Left ventricle myocardium inferior (tissue), 1 donor: Measurements from ENCODE around the gene FAM131C. TPM values are rescaled to one million over a fixed set of nuclear protein-coding genes. Genes with fewer than 3 reads are reported as not detected.

Experiments
- DNase-seq: peaks from one replicate; pipeline ENCODE4 v3.0.0-alpha.2; 2020
- H3K27ac ChIP-seq: fragments of 200-600 bp; replicated peaks from 2 replicates; pipeline ENCODE4 v1.8.0; 2021
- H3K27me3 ChIP-seq: fragments of 200-600 bp; 2 replicates; pipeline ENCODE4 v1.8.0; 2021; ENCODE audit warnings: low read depth
- H3K36me3 ChIP-seq: fragments of 200-600 bp; 2 replicates; pipeline ENCODE4 v1.8.0; 2021
- H3K4me1 ChIP-seq: fragments of 200-600 bp; 2 replicates; pipeline ENCODE4 v1.8.0; 2021
- H3K4me3 ChIP-seq: fragments of 200-600 bp; 2 replicates; pipeline ENCODE4 v1.8.0; 2021; ENCODE audit warnings: mild to moderate bottlenecking, moderate library complexity
- H3K9me3 ChIP-seq: fragments of 200-600 bp; replicated peaks from 2 replicates; pipeline ENCODE4 v1.8.0; 2021
- CTCF ChIP-seq: fragments of 200-600 bp; IDR thresholded peaks from 2 replicates; pipeline ENCODE4 v1.8.0; 2021; ENCODE audit warnings: antibody characterized with exemption, mild to moderate bottlenecking, borderline replicate concordance
- intact Hi-C: fragments of 100-400 bp; cut with micrococcal nuclease; formaldehyde crosslinking; loops from one replicate; pipeline ENCODE4 v1.11.0; 2022
- total RNA-seq: library from RNA; stranded (reverse); fragmentation: NEBNext Ultra II Directional; extraction: Animal tissue kit (Norgen Biotek cat#: 25700); gene quantifications from one replicate; pipeline ENCODE4 v1.2.1, GENCODE V29; 2021
- donor health status: DM: no; HTN: yes; CAD: no; lungs with severe emphysema.

FAM131C gene
- total RNA-seq, 1 donor from 2014 or later = 5.4 TPM

DNA sequence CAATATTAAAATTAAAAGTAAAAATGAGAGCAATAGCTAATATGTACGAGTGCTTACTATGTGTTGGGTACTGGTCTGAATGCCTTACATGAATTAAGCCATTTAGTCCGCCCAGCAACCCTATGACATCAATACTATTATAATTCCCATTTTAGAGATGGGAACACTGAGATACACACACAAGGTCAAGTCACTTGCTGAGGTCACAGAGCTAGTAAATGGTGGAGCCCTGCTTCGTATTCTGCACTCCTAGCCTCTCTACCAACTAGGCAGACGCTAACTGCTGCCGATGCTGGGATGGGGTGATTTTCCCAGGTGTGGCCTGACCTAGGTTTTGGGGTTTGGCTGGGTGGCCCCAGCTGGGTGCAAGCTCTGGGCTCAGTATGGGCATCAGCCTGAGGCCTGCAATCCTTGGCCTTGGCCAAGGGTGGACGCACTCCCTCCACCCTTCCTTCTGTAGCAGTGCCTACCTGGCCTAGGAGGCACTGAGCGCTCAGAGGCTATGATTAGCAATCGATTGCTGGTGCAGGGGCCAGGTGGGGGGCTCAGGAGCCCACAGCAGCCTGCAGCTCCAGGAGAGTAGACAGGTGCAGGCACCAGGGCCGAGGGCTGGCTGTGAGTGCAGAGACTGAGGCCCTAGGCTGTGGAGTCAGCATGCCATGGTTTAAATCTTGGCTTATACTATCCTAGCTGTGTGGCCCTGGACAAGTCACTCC, 2.7 kb downstream of the FAM131C start:
- Histone ChIP-seq H3K4me1 (peaks cover 55% of the 10 kb centered on the region), H3K27ac (no peak overlapping the region), H3K9me3 (no peaks in the 10 kb centered on the region), H3K4me3 (no peak overlapping the region), H3K36me3 (no peaks in the 10 kb centered on the region), H3K27me3 (peaks cover 16% of the 10 kb centered on the region)
- TF ChIP-seq CTCF = no peak
- DNase-seq = no peak
- intact Hi-C loops = no loop called here

- DNase-seq = peak; percentile 65
- Histone ChIP-seq H3K36me3 (no peaks in the 10 kb centered on the region), H3K27ac (peak overlapping the region; percentile 65), H3K27me3 (peaks cover 12% of the 10 kb centered on the region), H3K4me1 (peaks cover 41% of the 10 kb centered on the region), H3K4me3 (no peak overlapping the region), H3K9me3 (no peaks in the 10 kb centered on the region)
- no peak for TF ChIP-seq CTCF
- intact Hi-C loops = no loop called here
Observed at GRCh38 chr1:16068356-16069270, 4.8 kb downstream of the FAM131C start.

DNA sequence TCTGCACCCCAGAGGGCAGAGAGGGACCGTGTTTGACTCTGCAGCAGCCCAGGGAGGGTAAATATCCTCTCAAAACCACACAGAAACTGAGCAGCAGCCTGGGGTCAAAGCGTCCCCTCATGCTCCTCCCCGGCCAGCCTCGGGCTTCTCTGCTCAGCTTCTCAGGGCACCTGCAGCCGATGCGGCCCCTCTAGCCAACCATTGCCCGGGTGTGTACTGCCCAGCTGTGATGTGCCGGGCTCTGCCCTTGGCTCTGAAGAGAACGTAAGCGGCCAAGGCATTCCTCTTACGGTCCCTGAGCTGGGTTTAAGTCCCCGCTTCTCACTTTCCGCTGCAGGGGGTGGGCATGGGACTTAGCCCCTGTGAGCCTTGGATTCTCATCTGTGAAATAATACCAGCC, 5.5 kb downstream of the FAM131C start:
- TF ChIP-seq CTCF = no peak
- Histone ChIP-seq H3K4me1 (peaks cover 37% of the 10 kb centered on the region), H3K27me3 (peaks cover 7% of the 10 kb centered on the region), H3K27ac (peak overlapping the region; percentile 65), H3K4me3 (no peak overlapping the region), H3K9me3 (no peaks in the 10 kb centered on the region), H3K36me3 (no peaks in the 10 kb centered on the region)
- intact Hi-C loops = no loop called here
- DNase-seq = no peak

- Histone ChIP-seq H3K9me3 (no peaks in the 10 kb centered on the region), H3K27ac (peak overlapping the region; percentile 65), H3K27me3 (peaks cover under 1% of the 10 kb centered on the region), H3K4me3 (no peak overlapping the region), H3K36me3 (no peaks in the 10 kb centered on the region), H3K4me1 (peaks cover 35% of the 10 kb centered on the region)
- DNase-seq = peak; percentile 49
- intact Hi-C loops = no loop called here
- no peak for TF ChIP-seq CTCF
Observed at GRCh38 chr1:16067127-16067768, 6.2 kb downstream of the FAM131C start.

GRCh38 chr1:16066245-16066644, 7.2 kb downstream of the FAM131C start:
- peaks cover 35% of the 10 kb centered on the region for H3K4me1 ChIP-seq
- H3K27me3 ChIP-seq = no peaks in the 10 kb centered on the region
- no peak overlapping the region for H3K4me3 ChIP-seq
- TF ChIP-seq CTCF = no peak
- no peak overlapping the region for H3K27ac ChIP-seq
- no peaks in the 10 kb centered on the region for H3K36me3 ChIP-seq
- no peak for DNase-seq
- intact Hi-C loops = no loop called here
- H3K9me3 ChIP-seq = no peaks in the 10 kb centered on the region
